SK-N-MC (cell line): ENCODE data around the gene LTB.

Experiments used
- DNase-seq: peaks from one replicate; pipeline ENCODE4 v3.0.0-alpha.2; 2011; ENCODE audit warnings: low read depth, low spot score
- H3K27ac ChIP-seq: fragments of 200-600 bp; sonication (generic); 2 replicates; pipeline ENCODE4 v1.5.1; 2016; ENCODE audit warnings: mixed run types
- H3K36me3 ChIP-seq: fragments of 200-600 bp; sonication (generic); 2 replicates; pipeline ENCODE4 v1.6.1; 2017; ENCODE audit warnings: antibody characterized with exemption, low read length, mixed read lengths; ENCODE audit not compliant: insufficient read depth
- H3K4me3 ChIP-seq: fragments of 200-600 bp; sonication (generic); 2 replicates; pipeline ENCODE4 v1.5.1; 2016
- H3K9ac ChIP-seq: fragments of 200-600 bp; sonication (generic); 2 replicates; pipeline ENCODE4 v1.8.0; 2017; ENCODE audit warnings: mixed run types, mixed read lengths; ENCODE audit not compliant: insufficient read length
- H3K9me3 ChIP-seq: fragments of 200-600 bp; sonication (generic); 2 replicates; pipeline ENCODE4 v1.6.1; 2017; ENCODE audit warnings: low read depth, mild to moderate bottlenecking, antibody characterized with exemption, low read length, moderate library complexity, mixed read lengths
- EZH2 ChIP-seq: fragments of 200-600 bp; sonication (generic); IDR thresholded peaks from one replicate; pipeline ENCODE4 v1.6.1; 2017; ENCODE audit warnings: antibody characterized with exemption
- FOXP2 ChIP-seq: optimal IDR thresholded peaks from 2 replicates; pipeline ENCODE3; 2011; ENCODE audit warnings: mild to moderate bottlenecking, moderate library complexity; ENCODE audit not compliant: insufficient read depth; ENCODE audit errors: extremely low read length, control extremely low read depth
- POLR2AphosphoS5 ChIP-seq: IDR thresholded peaks from 2 replicates; pipeline ENCODE4 v1.6.1; 2012; ENCODE audit warnings: mild to moderate bottlenecking, low read depth, low read length, borderline replicate concordance

LTB gene

DNA sequence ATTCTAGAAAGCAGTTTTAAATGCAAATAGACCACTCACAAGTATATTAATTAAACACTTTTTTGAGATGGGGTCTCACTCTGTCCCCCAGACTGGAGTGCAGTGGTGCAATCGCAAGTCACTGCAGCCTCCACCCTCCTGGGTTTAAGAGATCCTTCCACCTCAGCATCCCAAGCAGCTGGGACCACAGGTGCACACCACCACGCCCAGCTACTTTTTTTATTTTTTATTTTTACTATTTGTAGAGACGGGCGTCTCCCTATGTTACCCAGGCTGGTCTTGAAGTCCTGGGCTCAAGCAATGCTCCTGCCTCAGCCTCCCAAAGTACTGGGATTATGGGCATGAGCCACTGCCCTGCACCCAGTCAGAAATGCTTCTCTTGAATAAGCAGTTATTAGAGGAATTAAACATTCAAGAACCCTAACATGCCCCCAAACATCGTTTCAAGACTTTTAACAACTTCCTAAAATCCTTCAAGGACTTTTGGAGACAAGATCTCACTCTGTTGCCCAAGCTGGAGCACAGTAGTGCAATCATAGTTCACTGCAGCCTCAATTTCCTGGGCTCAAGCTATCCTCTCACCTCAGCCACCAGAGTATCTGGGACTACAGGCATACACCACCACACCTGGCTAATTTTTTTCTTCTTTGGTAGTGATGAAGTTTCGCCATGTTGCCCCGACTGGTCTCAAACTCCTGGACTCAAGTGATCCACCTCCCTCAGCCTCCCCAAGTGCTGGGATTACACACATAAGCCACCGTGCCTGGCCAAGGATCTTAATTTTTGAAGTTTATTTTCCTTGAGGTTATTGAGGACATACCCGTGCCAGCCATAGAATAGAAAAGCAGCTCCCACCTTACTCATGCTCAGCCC, 50.2 kb downstream of the LTB start:
- no peak overlapping the region for H3K9ac ChIP-seq
- no peak overlapping the region; the same call in 1 of the 2 replicates for H3K27ac ChIP-seq
- peaks cover 77% of the 10 kb centered on the region for H3K36me3 ChIP-seq

DNA sequence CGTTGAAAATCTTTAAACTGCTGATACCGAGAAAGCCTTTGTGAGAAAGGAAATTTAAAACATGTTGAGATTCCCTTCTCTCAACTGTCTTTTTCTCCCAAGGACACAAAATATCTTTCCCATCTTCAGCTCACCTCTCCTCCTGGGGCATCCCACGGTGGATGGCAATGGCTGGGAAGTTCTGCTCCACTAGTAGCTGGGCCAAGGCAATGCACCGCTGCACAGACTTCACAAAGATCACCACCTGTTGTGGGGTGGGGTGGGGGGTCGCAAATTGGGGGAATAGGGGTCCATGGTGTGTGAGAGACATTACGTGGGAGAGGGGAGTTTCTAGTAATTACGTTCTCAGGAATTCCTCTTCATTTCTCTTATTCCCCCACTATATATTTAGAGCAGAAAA, 51.1 kb downstream of the LTB start:
- TF ChIP-seq FOXP2 (no peak), EZH2 (no peak), POLR2AphosphoS5 (no peak)
- Histone ChIP-seq H3K9me3 (no peaks in the 10 kb centered on the region), H3K4me3 (no peak overlapping the region), H3K36me3 (peaks cover 68% of the 10 kb centered on the region), H3K9ac (no peak overlapping the region), H3K27ac (no peak overlapping the region)
- DNase-seq: no peak

More for the DNA sequence above, 50.2 kb downstream of the LTB start:
- DNase-seq: no peak
- no peak for TF ChIP-seq FOXP2
- TF ChIP-seq POLR2AphosphoS5: peak; percentile 13; the same call in 1 of the 2 replicates
- H3K4me3 ChIP-seq: no peak overlapping the region
- H3K9me3 ChIP-seq: no peaks in the 10 kb centered on the region

DNA sequence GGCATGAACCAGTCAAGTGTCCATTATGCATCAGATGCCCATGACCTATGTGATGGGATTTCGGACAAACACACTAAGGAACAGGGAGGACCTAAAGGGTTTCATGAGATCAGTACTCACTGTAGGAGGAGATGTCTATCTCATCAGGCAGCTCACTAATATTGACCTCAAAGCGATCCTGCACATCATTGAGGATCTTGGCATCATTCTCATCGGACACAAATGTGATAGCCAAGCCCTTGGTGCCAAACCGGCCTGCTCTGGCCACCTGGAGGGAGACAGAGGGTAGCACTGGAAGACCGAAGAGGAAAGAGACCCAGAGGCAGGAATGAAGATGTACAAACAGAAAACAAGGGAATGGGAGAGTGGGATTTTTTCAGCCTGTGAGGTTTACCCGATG, 51.6 kb downstream of the LTB start:
- TF ChIP-seq POLR2AphosphoS5 (peak; percentile 10; the same call in 1 of the 2 replicates), EZH2 (no peak)
- H3K36me3 ChIP-seq: peaks cover 63% of the 10 kb centered on the region

More for the DNA sequence above, 51.6 kb downstream of the LTB start:
- Histone ChIP-seq H3K4me3 (no peak overlapping the region), H3K9ac (no peak overlapping the region), H3K9me3 (no peaks in the 10 kb centered on the region), H3K27ac (no peak overlapping the region)
- no peak for DNase-seq
